Measurements from ENCODE around the gene MAP3K13.

The MAP3K13 gene

GRCh38 chr3:185517387-185518130 lies 154.6 kb downstream of the MAP3K13 start:
- no peak for DNase-seq

DNA sequence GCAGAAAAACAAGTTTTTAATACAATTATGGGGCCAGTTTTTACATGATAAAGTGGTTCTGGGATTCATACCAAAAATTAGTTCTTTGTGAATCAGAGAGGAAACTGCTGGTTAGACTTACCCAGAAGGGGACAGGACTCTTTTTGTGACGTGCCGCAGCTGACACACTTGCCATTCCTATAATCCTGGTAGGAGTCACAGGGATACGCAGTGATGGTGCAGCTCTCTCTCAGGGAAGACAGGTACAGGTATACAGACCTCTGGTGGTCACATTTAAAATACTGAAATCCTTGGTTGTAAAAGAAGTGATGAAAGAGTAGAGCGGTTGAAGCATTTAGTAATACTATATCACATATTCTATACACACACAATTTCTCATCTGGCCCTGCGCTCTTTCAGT lies 156.1 kb downstream of the MAP3K13 start:
- DNase-seq, result no peak

DNA sequence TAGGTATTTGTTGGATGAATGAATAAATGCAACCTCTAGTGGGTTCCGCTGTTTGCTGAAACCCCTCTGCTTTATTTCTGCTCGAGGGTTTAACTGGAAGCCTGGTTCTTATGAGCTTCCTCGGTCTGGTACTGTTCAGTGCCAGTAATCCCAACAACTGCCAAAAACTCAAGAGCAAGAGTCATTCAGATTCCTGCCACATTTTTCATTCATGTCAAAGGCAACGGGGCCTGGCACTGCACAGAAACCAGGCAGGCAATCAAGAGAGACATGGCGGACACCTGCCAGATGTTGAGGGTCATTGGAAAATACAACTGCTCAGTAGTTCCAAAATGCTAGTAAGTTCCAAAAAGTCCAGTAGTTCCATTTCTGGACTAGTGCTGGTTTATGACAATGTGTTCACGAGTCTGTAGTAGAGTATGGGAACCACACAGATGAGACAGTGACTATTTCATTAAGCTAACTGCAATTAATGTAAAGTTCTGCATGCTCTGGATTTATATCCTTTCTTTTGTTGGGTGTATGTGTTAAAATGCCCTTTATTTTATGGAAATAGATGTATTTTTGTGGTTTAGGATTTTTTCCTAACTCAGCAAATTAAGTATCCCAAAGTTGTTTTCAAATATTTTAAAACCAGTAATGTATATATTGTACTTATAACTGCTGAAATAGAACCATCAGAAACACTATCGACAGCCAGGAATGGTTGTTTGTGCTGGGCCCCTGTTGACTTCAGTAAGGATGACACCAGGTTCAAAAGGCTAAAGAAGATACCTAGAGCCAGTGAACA lies 158.6 kb downstream of the MAP3K13 start:
- DNase-seq, result no peak

DNA sequence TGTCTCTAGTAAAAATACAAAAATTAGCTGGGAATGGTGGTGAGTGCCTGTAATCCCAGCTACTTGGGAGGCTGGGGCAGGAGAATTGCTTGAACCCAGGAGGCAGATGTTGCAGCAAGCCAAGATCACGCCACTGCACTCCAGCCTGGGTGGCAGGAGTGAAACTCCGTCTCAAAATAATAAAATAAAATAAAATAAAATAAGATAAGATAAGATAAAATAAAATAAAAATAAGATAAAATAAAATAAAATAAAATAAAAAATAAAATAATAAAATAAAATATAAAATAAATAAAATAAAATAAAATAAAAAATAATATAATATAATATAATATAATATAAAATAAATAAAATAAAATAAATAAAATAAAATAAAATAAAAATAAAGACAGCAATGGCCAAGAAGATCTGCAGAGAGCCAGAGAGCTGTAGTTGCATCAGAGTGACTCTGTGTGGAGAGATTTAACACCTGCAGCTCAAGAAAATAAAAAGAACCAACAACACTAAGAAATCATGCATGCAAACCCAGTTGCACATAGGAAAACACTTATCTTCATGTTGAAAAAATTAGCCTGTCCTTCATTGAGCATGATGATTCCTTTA lies 163.5 kb downstream of the MAP3K13 start:
- DNase-seq, result no peak

DNA sequence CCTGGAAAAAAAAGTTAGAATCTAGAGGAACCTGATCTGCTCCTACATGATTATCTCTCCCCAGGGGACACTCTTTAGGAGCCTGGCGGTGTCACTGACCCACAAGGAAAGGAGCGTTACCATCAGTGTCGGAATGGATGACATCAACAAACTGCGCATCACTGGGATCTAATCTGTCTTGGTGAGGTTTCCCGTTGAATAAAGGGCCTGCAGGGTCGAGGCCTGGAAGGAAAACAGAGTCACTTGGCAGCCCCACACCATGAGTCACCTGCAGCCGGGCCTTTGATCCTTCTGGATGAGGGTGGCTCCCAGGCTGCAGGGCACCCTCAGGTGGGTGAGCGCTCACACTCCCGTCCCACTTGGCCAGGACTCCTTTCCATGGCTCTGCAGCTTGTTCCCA lies 164.4 kb downstream of the MAP3K13 start:
- no peak for DNase-seq

DNA sequence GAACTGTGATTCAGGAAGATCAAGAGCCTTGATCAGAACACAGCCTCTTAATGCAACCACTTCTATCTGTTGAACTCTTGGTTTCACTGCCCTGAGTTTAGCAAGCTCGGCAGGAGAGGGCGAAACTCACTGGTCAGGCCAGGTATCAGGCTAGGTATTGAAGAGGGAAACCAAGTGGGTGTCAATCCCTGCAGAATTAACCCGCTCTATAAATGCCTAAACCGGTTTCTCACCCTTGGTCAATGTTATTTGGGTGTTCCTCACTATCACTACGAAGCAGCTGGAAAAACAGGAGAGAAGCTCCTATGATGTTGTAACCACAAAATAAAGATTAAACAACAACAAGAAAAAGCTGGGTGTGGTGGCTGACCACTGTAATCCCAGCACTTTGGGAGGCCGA lies 165.6 kb downstream of the MAP3K13 start:
- DNase-seq, result no peak

DNA sequence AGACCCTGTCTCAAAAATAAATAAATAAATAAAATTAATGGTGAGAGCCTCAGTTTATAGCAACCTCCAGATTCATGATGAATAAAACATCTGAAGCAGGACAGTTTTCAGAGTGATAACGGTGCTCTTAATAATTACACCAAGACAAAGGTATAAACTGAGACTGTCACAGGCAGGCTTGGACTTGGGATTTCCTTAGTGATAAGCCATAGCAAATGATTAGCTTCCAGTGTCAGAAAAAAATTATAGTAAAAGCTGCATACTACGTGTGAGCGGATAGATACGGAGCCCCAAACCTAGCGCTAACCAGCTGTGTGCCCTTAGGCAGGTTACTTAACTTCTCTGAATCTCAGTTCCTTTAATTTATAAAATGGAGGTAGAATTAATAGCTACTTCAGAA lies 167.9 kb downstream of the MAP3K13 start:
- DNase-seq, result no peak

GRCh38 chr3:185532901-185533300 lies 170.0 kb downstream of the MAP3K13 start:
- no peak for DNase-seq

- DNase-seq, result no peak
Observed at GRCh38 chr3:185534511-185534910, 171.6 kb downstream of the MAP3K13 start.

- DNase-seq, result no peak
Observed at GRCh38 chr3:185537369-185537970, 174.5 kb downstream of the MAP3K13 start.
